ENCODE measurements around the gene TMEM39B. TPM values are rescaled to one million over a fixed set of nuclear protein-coding genes. Genes with fewer than 3 reads are reported as not detected.
A peak's percentile ranks its signal among the peaks of the same experiment; 100 is the strongest.
"Not testable (repeated sequence)": the region's sequence is repeated elsewhere in the genome, so short reads cannot be mapped to it uniquely, and the experiment has no call there.

Gene TMEM39B
- total RNA-seq, 1 donor from 2014 or later, result 13.3 TPM

GRCh38 chr1:32111789-32112188 is 39.0 kb downstream of the TMEM39B start:
- Mint-ChIP-seq H3K4me3 (ENCODE audit: unreplicated experiment) (no peak overlapping the region), H3K27ac (ENCODE audit: unreplicated experiment) (peak overlapping the region; percentile 5), H3K9me3 (ENCODE audit: unreplicated experiment) (no peaks in the 10 kb centered on the region), H3K4me1 (ENCODE audit: low read depth, unreplicated experiment) (peaks cover 14% of the 10 kb centered on the region), H3K36me3 (ENCODE audit: low read depth, unreplicated experiment) (peaks cover 6% of the 10 kb centered on the region), H3K27me3 (ENCODE audit: low read depth, unreplicated experiment) (no peaks in the 10 kb centered on the region)
- TF ChIP-seq EZH2 (IDR thresholded peaks at IDR 0.05; ENCODE audit: insufficient read depth, low read length), result no peak
- TF ChIP-seq CTCF (IDR thresholded peaks at IDR 0.05; ENCODE audit: insufficient read depth, low read depth, low read length), result no peak
- DNase-seq (ENCODE audit: low read depth) (peak; percentile 52), FAIRE-seq (no peak)
- H3K79me2 ChIP-seq (ENCODE audit: insufficient read depth, low read length), result peaks cover 88% of the 10 kb centered on the region
- H3K27me3 ChIP-seq (ENCODE audit: insufficient read depth, low read length), result no peaks in the 10 kb centered on the region
- no peaks in the 10 kb centered on the region for H3K9me3 ChIP-seq (ENCODE audit: insufficient read depth, low read depth, low read length)
- H3K36me3 ChIP-seq (ENCODE audit: insufficient read depth, low read length), result no peaks in the 10 kb centered on the region
- no peak overlapping the region for H3K4me3 ChIP-seq (ENCODE audit: insufficient read depth, low read depth, low read length)
- no peak overlapping the region for H2AFZ ChIP-seq (ENCODE audit: low read depth, low read length)
- H3K9ac ChIP-seq (ENCODE audit: low read length), result no peak overlapping the region
- no peak overlapping the region for H3K4me2 ChIP-seq (ENCODE audit: low read length)
- H3K4me1 ChIP-seq (ENCODE audit: insufficient read depth, low read length), result peaks cover 12% of the 10 kb centered on the region
- H3K27ac ChIP-seq (ENCODE audit: low read depth, low read length), result no peak overlapping the region
- peaks cover 84% of the 10 kb centered on the region for H4K20me1 ChIP-seq (ENCODE audit: insufficient read depth, low read length)

DNA sequence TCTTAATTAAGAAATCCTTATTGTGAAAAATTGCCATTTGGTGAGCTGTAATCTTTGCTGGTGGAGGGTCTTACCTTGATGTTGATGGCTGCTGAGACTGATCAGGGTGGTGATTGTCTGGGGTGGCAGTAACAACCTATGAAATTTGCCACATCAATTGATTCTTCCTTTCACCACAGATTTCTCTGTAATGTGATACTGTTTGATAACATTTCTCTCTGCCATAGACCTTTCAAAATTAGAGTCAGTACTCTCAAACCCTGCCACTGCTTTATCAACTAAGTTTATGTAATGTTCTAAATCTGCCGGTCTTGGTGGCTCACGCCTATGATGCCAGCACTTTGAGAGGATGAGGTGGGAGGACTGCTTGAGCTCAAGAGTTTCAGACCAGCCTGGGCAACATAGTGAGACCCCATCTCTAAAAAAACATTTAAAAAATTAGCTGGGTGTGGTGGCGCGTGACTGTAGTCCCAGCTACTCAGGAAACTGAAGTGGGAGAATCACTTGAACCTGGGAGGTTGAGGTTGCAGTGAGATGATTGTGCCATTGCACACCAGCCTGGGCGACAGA is 40.2 kb downstream of the TMEM39B start:
- Mint-ChIP-seq H3K27ac (ENCODE audit: unreplicated experiment) (no peak overlapping the region), H3K4me1 (ENCODE audit: low read depth, unreplicated experiment) (peaks cover 15% of the 10 kb centered on the region), H3K4me3 (ENCODE audit: unreplicated experiment) (no peak overlapping the region), H3K27me3 (ENCODE audit: low read depth, unreplicated experiment) (no peaks in the 10 kb centered on the region), H3K9me3 (ENCODE audit: unreplicated experiment) (no peaks in the 10 kb centered on the region), H3K36me3 (ENCODE audit: low read depth, unreplicated experiment) (peaks cover 6% of the 10 kb centered on the region)
- no peak for DNase-seq (ENCODE audit: low read depth)
- peaks cover 93% of the 10 kb centered on the region for H4K20me1 ChIP-seq (ENCODE audit: insufficient read depth, low read length)
- no peak overlapping the region for H3K9ac ChIP-seq (ENCODE audit: low read length)
- peaks cover 95% of the 10 kb centered on the region for H3K79me2 ChIP-seq (ENCODE audit: insufficient read depth, low read length)
- no peak for FAIRE-seq
- H3K4me1 ChIP-seq (ENCODE audit: insufficient read depth, low read length), result peaks cover 12% of the 10 kb centered on the region
- H3K4me3 ChIP-seq (ENCODE audit: insufficient read depth, low read depth, low read length), result no peak overlapping the region
- TF ChIP-seq CTCF (IDR thresholded peaks at IDR 0.05; ENCODE audit: insufficient read depth, low read depth, low read length) (no peak), EZH2 (IDR thresholded peaks at IDR 0.05; ENCODE audit: insufficient read depth, low read length) (no peak)
- H3K27ac ChIP-seq (ENCODE audit: low read depth, low read length), result no peak overlapping the region
- H3K27me3 ChIP-seq (ENCODE audit: insufficient read depth, low read length), result no peaks in the 10 kb centered on the region
- no peak overlapping the region for H3K4me2 ChIP-seq (ENCODE audit: low read length)
- H3K9me3 ChIP-seq (ENCODE audit: insufficient read depth, low read depth, low read length), result no peaks in the 10 kb centered on the region
- no peak overlapping the region for H2AFZ ChIP-seq (ENCODE audit: low read depth, low read length)
- H3K36me3 ChIP-seq (ENCODE audit: insufficient read depth, low read length), result no peaks in the 10 kb centered on the region

GRCh38 chr1:32113436-32113835 is 40.7 kb downstream of the TMEM39B start:
- H3K27me3 ChIP-seq (ENCODE audit: insufficient read depth, low read length); H3K9me3 ChIP-seq (ENCODE audit: insufficient read depth, low read depth, low read length); H3K4me3 ChIP-seq (ENCODE audit: insufficient read depth, low read depth, low read length); H2AFZ ChIP-seq (ENCODE audit: low read depth, low read length); H3K4me3 Mint-ChIP-seq (ENCODE audit: unreplicated experiment); H3K4me2 ChIP-seq (ENCODE audit: low read length); H3K27ac Mint-ChIP-seq (ENCODE audit: unreplicated experiment); FAIRE-seq; H3K27me3 Mint-ChIP-seq (ENCODE audit: low read depth, unreplicated experiment); H3K9me3 Mint-ChIP-seq (ENCODE audit: unreplicated experiment); H3K36me3 Mint-ChIP-seq (ENCODE audit: low read depth, unreplicated experiment); H3K36me3 ChIP-seq (ENCODE audit: insufficient read depth, low read length); H3K9ac ChIP-seq (ENCODE audit: low read length); H3K27ac ChIP-seq (ENCODE audit: low read depth, low read length); DNase-seq (ENCODE audit: low read depth): not testable (repeated sequence)
- peaks cover 93% of the 10 kb centered on the region for H4K20me1 ChIP-seq (ENCODE audit: insufficient read depth, low read length)
- H3K4me1 ChIP-seq (ENCODE audit: insufficient read depth, low read length), result peaks cover 12% of the 10 kb centered on the region
- peaks cover 95% of the 10 kb centered on the region for H3K79me2 ChIP-seq (ENCODE audit: insufficient read depth, low read length)
- peaks cover 15% of the 10 kb centered on the region for H3K4me1 Mint-ChIP-seq (ENCODE audit: low read depth, unreplicated experiment)
